GM12801 (cell line): ENCODE results near the gene GBA2.

Experiments
- CTCF ChIP-seq: IDR thresholded peaks from one replicate; pipeline ENCODE4 v1.5.1; 2011; ENCODE audit warnings: control low read depth; ENCODE audit not compliant: insufficient read length; ENCODE audit errors: extremely low read depth

GBA2 gene

GRCh38 chr9:35705836-35706430 lies 43.1 kb downstream of the GBA2 start:
- TF ChIP-seq CTCF = no peak

GRCh38 chr9:35705372-35705771 lies 43.7 kb downstream of the GBA2 start:
- no peak for TF ChIP-seq CTCF

GRCh38 chr9:35703906-35704672 lies 44.9 kb downstream of the GBA2 start:
- TF ChIP-seq CTCF = no peak

GRCh38 chr9:35702696-35703095 lies 46.3 kb downstream of the GBA2 start:
- TF ChIP-seq CTCF = no peak

GRCh38 chr9:35700942-35701341 lies 48.1 kb downstream of the GBA2 start:
- TF ChIP-seq CTCF = no peak

GRCh38 chr9:35700031-35700430 lies 49.0 kb downstream of the GBA2 start:
- no peak for TF ChIP-seq CTCF

- TF ChIP-seq CTCF = no peak
These were observed 50.8 kb downstream of the GBA2 start for GRCh38 chr9:35698231-35698630.
